DND-41 (cell line): ENCODE results near the gene PTPN4.

Source experiments
- ATAC-seq: fragments of 200-7000 bp; cut with Tn5 transposase; 3 replicates; pipeline ENCODE4 v1.9.1; 2021; ENCODE audit warnings: low read depth; ENCODE audit not compliant: insufficient read depth
- DNase-seq: peaks from one replicate; pipeline ENCODE4 v3.0.0-alpha.2; 2020
- H2AFZ ChIP-seq: 2 replicates; pipeline ENCODE4 v1.6.0; 2012; ENCODE audit warnings: low read depth, low read length
- H3K27ac ChIP-seq: 2 replicates; pipeline ENCODE4 v1.5.1; 2012; ENCODE audit warnings: low read length, inconsistent platforms
- H3K27me3 ChIP-seq: fragments of 200-600 bp; sonication (generic); 2 replicates; pipeline ENCODE4 v1.6.0; 2012; ENCODE audit warnings: low read length, mild to moderate bottlenecking, inconsistent platforms; ENCODE audit not compliant: insufficient read depth, poor library complexity
- H3K36me3 ChIP-seq: 2 replicates; pipeline ENCODE4 v1.5.1; 2012; ENCODE audit warnings: low read length, inconsistent platforms; ENCODE audit not compliant: insufficient read depth
- H3K4me1 ChIP-seq: 2 replicates; pipeline ENCODE4 v1.5.1; 2012; ENCODE audit warnings: mild to moderate bottlenecking, low read length; ENCODE audit not compliant: insufficient read depth
- H3K4me2 ChIP-seq: 2 replicates; pipeline ENCODE4 v1.6.0; 2012; ENCODE audit warnings: mild to moderate bottlenecking, moderate library complexity, low read length, inconsistent platforms; ENCODE audit not compliant: insufficient read depth
- H3K4me3 ChIP-seq, 2 experiments: fragments of 200-600 bp in 1 of 2; shearing (Covaris generic) in 1 of 2; 2 replicates each; pipeline ENCODE4 v1.5.1; 2012 to 2016; ENCODE audit warnings: inconsistent platforms in 2 of 2, low read length in 2 of 2, mild to moderate bottlenecking in 2 of 2, low read depth in 1 of 2, moderate library complexity in 1 of 2
- H3K79me2 ChIP-seq: 2 replicates; pipeline ENCODE4 v1.6.0; 2012; ENCODE audit warnings: low read length, inconsistent platforms; ENCODE audit not compliant: insufficient read depth
- H3K9ac ChIP-seq: 2 replicates; pipeline ENCODE4 v1.6.0; 2012; ENCODE audit warnings: low read depth, mild to moderate bottlenecking, inconsistent platforms, low read length, moderate library complexity
- H3K9me3 ChIP-seq: 2 replicates; pipeline ENCODE4 v1.5.1; 2012; ENCODE audit warnings: low read length, moderate library complexity, mild to moderate bottlenecking, inconsistent platforms; ENCODE audit not compliant: insufficient read depth, severe bottlenecking
- H4K20me1 ChIP-seq: 2 replicates; pipeline ENCODE4 v1.6.0; 2012; ENCODE audit warnings: low read length; ENCODE audit not compliant: insufficient read depth
- CTCF ChIP-seq: IDR thresholded peaks from 2 replicates; pipeline ENCODE4 v1.5.1; 2012; ENCODE audit warnings: borderline replicate concordance, low read length, moderate library complexity, mild to moderate bottlenecking; ENCODE audit not compliant: poor library complexity, severe bottlenecking; ENCODE audit errors: extremely low read depth
- EZH2 ChIP-seq: IDR thresholded peaks from 3 replicates; pipeline ENCODE4 v1.6.1; 2012; ENCODE audit warnings: borderline replicate concordance, low read depth, mild to moderate bottlenecking, moderate library complexity, low read length, inconsistent platforms; ENCODE audit not compliant: severe bottlenecking

Gene PTPN4

GRCh38 chr2:119820275-119820674 lies 60.6 kb downstream of the PTPN4 start:
- no peak overlapping the region for H3K27ac ChIP-seq
- H4K20me1 ChIP-seq = peaks cover 2% of the 10 kb centered on the region; the same call in 1 of the 2 replicates
- TF ChIP-seq EZH2 (no peak), CTCF (no peak)
- DNase-seq = no peak
- H3K79me2 ChIP-seq = peaks cover 10% of the 10 kb centered on the region
- H3K9ac ChIP-seq = no peak overlapping the region
- peaks cover 4% of the 10 kb centered on the region for H3K9me3 ChIP-seq
- no peak overlapping the region for H3K4me2 ChIP-seq
- H3K4me3 ChIP-seq = no peak overlapping the region
- no peaks in the 10 kb centered on the region for H3K27me3 ChIP-seq
- peaks cover 7% of the 10 kb centered on the region; the same call in 1 of the 2 replicates for H3K36me3 ChIP-seq
- no peak overlapping the region for H2AFZ ChIP-seq
- H3K4me1 ChIP-seq = no peaks in the 10 kb centered on the region
- no peak for ATAC-seq

GRCh38 chr2:119821266-119821665 lies 61.5 kb downstream of the PTPN4 start:
- Histone ChIP-seq H3K4me1 (no peaks in the 10 kb centered on the region), H3K4me3 (no peak overlapping the region), H3K79me2 (peaks cover 15% of the 10 kb centered on the region), H3K4me2 (no peak overlapping the region), H3K36me3 (0 out of 2 replicates have a peak, but pooled peaks cover 3% of the 10 kb centered on the region), H3K9me3 (no peaks in the 10 kb centered on the region), H4K20me1 (peaks cover 2% of the 10 kb centered on the region; the same call in 1 of the 2 replicates), H3K27ac (no peak overlapping the region), H3K9ac (no peak overlapping the region), H2AFZ (no peak overlapping the region), H3K27me3 (no peaks in the 10 kb centered on the region)
- no peak for DNase-seq
- ATAC-seq = no peak
- TF ChIP-seq EZH2 (no peak), CTCF (no peak)

GRCh38 chr2:119823734-119824334 lies 64.1 kb downstream of the PTPN4 start:
- no peaks in the 10 kb centered on the region for H3K4me1 ChIP-seq
- peak overlapping the region; percentile 29; the same call in 1 of the 2 replicates for H3K27ac ChIP-seq
- no peak overlapping the region for H2AFZ ChIP-seq
- peaks cover 28% of the 10 kb centered on the region for H3K79me2 ChIP-seq
- TF ChIP-seq CTCF (peak; percentile 69), EZH2 (no peak)
- peak; percentile 76 for ATAC-seq
- no peak overlapping the region for H3K4me2 ChIP-seq
- H3K9me3 ChIP-seq = no peaks in the 10 kb centered on the region
- H3K36me3 ChIP-seq = 0 out of 2 replicates have a peak, but pooled peaks cover 3% of the 10 kb centered on the region
- DNase-seq = peak; percentile 19
- H3K4me3 ChIP-seq = no peak overlapping the region
- no peak overlapping the region for H3K9ac ChIP-seq
- no peaks in the 10 kb centered on the region for H3K27me3 ChIP-seq
- H4K20me1 ChIP-seq = peaks cover 2% of the 10 kb centered on the region; the same call in 1 of the 2 replicates
